Mucosa of gallbladder (tissue), 1 donor: Measurements from ENCODE around the gene BRCA2. TPM values are rescaled to one million over a fixed set of nuclear protein-coding genes. Genes with fewer than 3 reads are reported as not detected.

Experiments used
- DNase-seq: peaks from one replicate; pipeline ENCODE4 v3.0.0-alpha.2; 2020; ENCODE audit warnings: low spot score
- total RNA-seq: library from RNA; stranded (reverse); gene quantifications from one replicate; pipeline ENCODE4 v1.2.1, GENCODE V29; 2021
- donor health status: DM: no; HTN: no; CAD: no.

The BRCA2 gene
- total RNA-seq, 1 donor from 2014 or later = 0.60 TPM

GRCh38 chr13:32384702-32385101 lies 69.4 kb downstream of the BRCA2 start:
- no peak for DNase-seq

GRCh38 chr13:32385410-32385809 lies 70.1 kb downstream of the BRCA2 start:
- DNase-seq = no peak

- no peak for DNase-seq
These were observed 74.7 kb downstream of the BRCA2 start for GRCh38 chr13:32390048-32390447.

GRCh38 chr13:32390484-32390883 lies 75.2 kb downstream of the BRCA2 start:
- DNase-seq = no peak

DNA sequence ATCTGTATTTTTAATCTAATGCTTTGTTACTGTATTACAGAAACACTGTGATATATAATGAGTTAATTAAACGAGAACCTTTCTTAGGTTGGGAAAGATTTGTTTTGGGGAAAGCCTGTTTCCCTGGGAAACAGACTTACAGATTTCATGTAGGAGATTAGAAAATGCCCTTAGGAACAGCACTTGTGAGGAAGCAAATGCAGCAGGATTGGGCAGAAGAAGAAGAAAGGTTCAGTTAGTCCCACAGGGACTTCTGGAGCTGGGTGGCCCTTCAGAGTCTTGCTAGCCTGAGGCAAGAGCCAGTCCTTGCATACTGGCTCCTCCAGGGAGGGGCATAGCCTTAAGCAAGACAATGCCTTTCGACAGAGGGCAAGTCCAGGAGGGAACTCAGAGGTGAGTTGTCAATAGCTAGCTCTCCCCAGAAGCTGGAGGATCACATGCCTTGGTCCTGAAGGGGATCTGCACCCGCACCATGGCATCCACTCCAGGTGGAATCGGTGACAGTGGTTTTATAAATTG lies 75.9 kb downstream of the BRCA2 start:
- no peak for DNase-seq

DNA sequence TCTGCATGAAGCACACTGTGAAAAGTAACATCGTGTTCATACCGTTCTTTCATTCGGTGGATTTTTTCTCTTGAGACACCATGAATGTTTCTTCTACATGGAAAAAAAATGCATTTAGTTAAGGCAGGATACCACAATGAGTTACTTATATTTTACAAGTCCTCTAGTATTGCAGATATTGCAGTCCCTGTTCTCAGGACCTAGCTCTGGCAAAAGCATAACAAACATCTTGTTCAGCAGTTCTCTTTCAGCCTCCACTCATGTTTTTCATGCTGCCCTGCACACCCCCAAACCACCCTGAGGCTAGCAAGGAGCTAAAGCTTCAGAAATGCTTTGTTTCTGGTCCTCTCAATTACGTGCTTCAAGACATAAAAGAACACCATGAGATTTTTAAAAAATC lies 87.8 kb downstream of the BRCA2 start:
- DNase-seq = no peak

DNA sequence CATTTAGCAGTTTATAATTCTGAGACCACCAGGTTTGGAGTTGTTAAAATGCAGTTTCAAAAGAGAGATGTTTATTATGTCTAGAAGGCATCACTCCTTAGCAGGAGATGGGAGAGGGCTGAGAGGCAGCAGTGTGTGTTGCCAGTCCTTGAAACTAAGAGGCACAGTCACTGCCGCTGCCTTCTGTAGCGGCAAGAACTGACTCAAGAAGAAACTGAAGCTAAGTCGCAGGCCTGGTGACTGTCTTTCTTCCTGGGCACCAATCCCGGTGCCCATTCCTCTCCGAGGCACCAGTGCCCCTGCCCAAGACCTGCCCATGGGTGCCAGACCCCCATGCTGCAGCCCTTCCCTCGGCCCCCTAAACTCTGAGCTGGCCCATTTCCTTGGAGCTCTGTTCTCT lies 92.5 kb downstream of the BRCA2 start:
- no peak for DNase-seq

DNA sequence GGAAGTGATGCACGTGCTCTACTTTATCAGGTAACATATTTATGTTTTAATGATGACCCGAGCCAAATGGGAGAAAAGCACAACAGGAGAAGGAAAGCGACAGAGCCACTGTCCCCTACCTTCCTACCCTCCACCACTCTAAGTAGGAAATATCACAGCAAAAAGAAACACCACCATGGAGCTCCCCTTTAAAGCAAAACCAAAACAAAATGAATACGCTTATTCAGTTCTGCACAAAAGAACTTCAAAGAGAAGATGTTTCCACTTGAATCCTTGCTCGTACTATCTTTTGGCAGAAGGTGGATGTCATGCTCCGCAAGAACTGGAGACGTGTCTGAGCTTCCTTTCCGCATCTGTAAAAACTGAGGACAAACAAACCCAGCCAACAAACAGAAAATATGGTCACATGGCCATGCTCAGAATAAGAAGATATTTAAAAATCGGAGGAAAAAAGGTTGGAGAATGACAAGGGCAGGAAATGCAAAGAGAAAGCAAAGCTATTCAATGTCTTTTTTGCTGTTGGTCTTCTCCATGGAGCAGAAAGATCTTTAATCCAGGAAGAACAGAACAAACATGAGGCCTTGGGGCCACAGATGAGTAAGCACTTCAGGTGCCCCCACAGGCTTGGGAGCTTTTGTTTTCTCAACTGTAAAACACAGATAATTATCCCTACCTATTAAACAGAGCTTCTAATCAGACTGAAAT lies 93.1 kb downstream of the BRCA2 start:
- DNase-seq = no peak

DNA sequence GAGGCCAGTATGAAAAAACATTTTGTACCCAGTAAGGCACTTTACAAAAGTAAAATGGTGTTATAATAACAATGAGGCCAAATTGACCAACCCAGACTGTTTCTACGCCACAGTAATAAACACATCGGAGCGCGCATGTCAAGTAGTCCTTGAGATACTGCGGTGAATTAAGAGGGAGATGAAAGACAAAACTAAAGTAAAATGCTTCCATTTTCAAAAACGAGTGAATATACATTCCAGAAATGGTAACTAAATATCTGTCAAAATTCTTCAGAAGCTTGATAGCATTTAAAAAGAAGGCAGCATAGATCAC lies 93.6 kb downstream of the BRCA2 start:
- no peak for DNase-seq

- no peak for DNase-seq
These were observed 94.5 kb downstream of the BRCA2 start for GRCh38 chr13:32409561-32410421.

- no peak for DNase-seq
These were observed 98.0 kb downstream of the BRCA2 start for GRCh38 chr13:32413284-32413683.

GRCh38 chr13:32414580-32414979 lies 99.3 kb downstream of the BRCA2 start:
- DNase-seq = no peak

GRCh38 chr13:32415019-32415418 lies 99.7 kb downstream of the BRCA2 start:
- DNase-seq = no peak

GRCh38 chr13:32417995-32418394 lies 102.7 kb downstream of the BRCA2 start:
- no peak for DNase-seq

GRCh38 chr13:32419862-32420261 lies 104.6 kb downstream of the BRCA2 start:
- DNase-seq = no peak

GRCh38 chr13:32423592-32423991 lies 108.3 kb downstream of the BRCA2 start:
- no peak for DNase-seq

DNA sequence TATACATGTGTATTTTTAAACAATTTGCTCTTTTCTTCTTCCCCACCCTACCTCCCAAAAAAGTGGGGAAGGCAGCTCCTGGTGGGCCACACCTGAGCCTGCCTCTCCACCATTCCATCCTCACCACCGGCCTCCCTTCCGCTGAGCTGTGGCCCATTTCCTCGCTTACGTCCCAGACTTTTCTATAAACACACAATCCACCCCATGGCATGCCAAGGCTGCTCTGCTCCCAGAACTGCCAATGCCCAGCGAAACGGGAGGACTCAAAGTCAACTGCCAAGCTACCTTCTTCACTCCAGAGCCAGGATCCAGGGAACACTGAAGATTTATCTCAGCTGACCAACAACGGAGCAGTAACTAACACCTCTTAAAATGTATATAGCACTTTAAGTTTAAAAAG lies 109.8 kb downstream of the BRCA2 start:
- no peak for DNase-seq

DNA sequence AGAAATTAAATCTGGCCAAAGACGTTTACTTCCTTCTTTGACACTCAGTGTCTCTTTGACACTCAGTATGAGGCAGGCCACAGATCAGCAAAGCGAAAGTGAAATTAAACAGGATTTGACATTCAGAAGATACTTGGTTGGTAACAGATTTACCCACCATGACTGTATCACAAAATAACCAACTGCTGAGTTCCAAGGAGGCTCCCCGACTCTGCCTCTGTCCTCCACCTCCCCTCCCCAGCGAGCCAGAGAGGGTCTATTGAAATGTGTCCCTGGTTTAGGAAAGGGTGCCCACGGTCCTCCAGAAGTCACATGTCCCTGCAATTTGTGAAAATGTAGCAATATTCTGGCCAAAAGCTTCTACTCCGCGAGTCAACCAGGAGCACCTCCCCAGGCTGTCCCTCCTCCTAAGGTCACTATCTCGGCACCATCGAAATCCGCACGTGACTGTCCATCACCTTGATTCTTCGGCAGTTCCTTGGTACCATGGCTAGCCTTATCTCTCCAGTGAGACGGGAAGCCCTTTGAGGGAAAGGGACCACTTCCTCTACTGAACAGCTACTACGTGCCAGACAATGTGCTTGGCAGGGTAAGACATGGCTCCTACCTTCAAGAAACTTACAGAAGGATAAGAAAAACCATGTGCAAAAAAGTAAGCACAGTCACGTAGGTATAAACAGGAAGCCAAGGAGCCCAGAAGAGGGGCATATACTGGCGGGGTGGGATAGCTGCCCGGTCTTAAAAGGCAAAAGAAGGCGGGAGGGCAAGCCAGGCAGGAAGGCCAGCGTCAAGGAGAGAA lies 111.1 kb downstream of the BRCA2 start:
- no peak for DNase-seq

GRCh38 chr13:32426990-32427851 lies 111.9 kb downstream of the BRCA2 start:
- peak; percentile 25 for DNase-seq

- peak; percentile 70 for DNase-seq
These were observed 112.7 kb downstream of the BRCA2 start, which contains the start of gene N4BP2L1 for GRCh38 chr13:32427852-32428580. Gene N4BP2L1, minus strand, starts transcription at chr13:32428130. Its CDS starts 48 bp downstream, at chr13:32428082.
